Keratinocyte (primary cell): ENCODE measurements around the gene CLIP2.

Experiments used
- CTCF ChIP-seq, 3 experiments: IDR thresholded peaks in 1 of 3; conservative IDR thresholded peaks in 1 of 3; optimal IDR thresholded peaks in 1 of 3; 2 replicates in 2 of 3; 3 replicates in 1 of 3; pipeline versions ENCODE3 to v1.5.1; 2011; ENCODE audit warnings: low read length in 3 of 3, mild to moderate bottlenecking in 3 of 3, moderate library complexity in 2 of 3, control low read depth in 1 of 3, inconsistent platforms in 1 of 3; ENCODE audit not compliant: insufficient read depth in 2 of 3; ENCODE audit errors: extremely low read depth in 1 of 3
- EZH2 ChIP-seq: IDR thresholded peaks from one replicate; pipeline ENCODE4 v1.6.1; 2012; ENCODE audit warnings: inconsistent platforms, mild to moderate bottlenecking, low read length, moderate library complexity

GRCh38 chr7:74403521-74404387 is 114.5 kb downstream of the CLIP2 start:
- no peak for TF ChIP-seq CTCF (optimal IDR thresholded peaks at IDR 0.05 in 1 of 3, IDR thresholded peaks at IDR 0.05 in 1 of 3, conservative IDR thresholded peaks at IDR 0.05 in 1 of 3; ENCODE audit: extremely low read depth in 1 of 3, insufficient read depth in 2 of 3, low read length in 3 of 3)
- TF ChIP-seq EZH2, result no peak
